ENCODE measurements around the gene KRT80. TPM values are rescaled to one million over a fixed set of nuclear protein-coding genes. Genes with fewer than 3 reads are reported as not detected.

The KRT80 gene
- total RNA-seq, 1 experiment from 2014 or later: 51.5 TPM

- Histone ChIP-seq H3K36me3 (ENCODE audit: control insufficient read depth, insufficient read depth, low read length) (no peaks in the 10 kb centered on the region), H3K27me3 (ENCODE audit: control insufficient read depth, insufficient read depth, low read length) (no peaks in the 10 kb centered on the region), H3K27ac (ENCODE audit: low read length) (0 out of 2 replicates have a peak overlapping the region, but pooled peaks have one; percentile 18), H3K4me3 (ENCODE audit: low read depth in 2 of 2, low read length in 2 of 2) (no peak overlapping the region), H3K4me1 (ENCODE audit: control insufficient read depth, insufficient read depth, low read length) (peaks cover 13% of the 10 kb centered on the region), H3K9me3 (ENCODE audit: control insufficient read depth, insufficient read depth, low read depth, low read length) (no peaks in the 10 kb centered on the region)
- POLR2A ChIA-PET: interaction anchor here (0.5 kb wide), 1 partner anchor 748 kb away, joined by 5 read pairs; no protein-coding TSS in a partner anchor
- TF ChIP-seq POLR2AphosphoS5 (IDR thresholded peaks at IDR 0.05; ENCODE audit: low read depth, low read length) (no peak), TCF7L2 (IDR thresholded peaks at IDR 0.05; ENCODE audit: low read depth, low read length) (no peak), REST (IDR thresholded peaks at IDR 0.05; ENCODE audit: insufficient read depth in 1 of 2, low read depth in 2 of 2, low read length in 1 of 2) (no peak), CTCF (IDR thresholded peaks at IDR 0.05) (no peak), SIN3A (IDR thresholded peaks at IDR 0.05; ENCODE audit: borderline replicate concordance, insufficient read depth, low read depth, low read length) (no peak)
- ATAC-seq (no peak), DNase-seq (ENCODE audit: low read depth, low spot score) (no peak)
- CTCF ChIA-PET: interaction anchor here (0.7 to 2.6 kb wide), 3 partner anchors 10 to 170 kb away, joined by 3 to 15 read pairs (median 8); no protein-coding TSS in a partner anchor
- no TSS peak for BruUV-seq (replicated peaks)
- in situ Hi-C loops (cut with HindIII; ENCODE audit: low pct_unique_long_range_greater_than_20kb, low sequenced_read_pairs): no loop called here
- intact Hi-C loops (cut with micrococcal nuclease; ENCODE audit: unreplicated experiment): loop anchor here (2.0 to 10.0 kb wide), 2 partner anchors 169 to 217 kb away; no protein-coding TSS in a partner anchor
These were observed 34.2 kb downstream of the KRT80 start for GRCh38 chr12:52157566-52158150.

- Histone ChIP-seq H3K27ac (ENCODE audit: low read length) (peak overlapping the region; percentile 18; the same call in 1 of the 2 replicates), H3K36me3 (ENCODE audit: control insufficient read depth, insufficient read depth, low read length) (no peaks in the 10 kb centered on the region), H3K9me3 (ENCODE audit: control insufficient read depth, insufficient read depth, low read depth, low read length) (no peaks in the 10 kb centered on the region), H3K4me3 (ENCODE audit: low read depth in 2 of 2, low read length in 2 of 2) (no peak overlapping the region), H3K27me3 (ENCODE audit: control insufficient read depth, insufficient read depth, low read length) (no peaks in the 10 kb centered on the region), H3K4me1 (ENCODE audit: control insufficient read depth, insufficient read depth, low read length) (peaks cover 15% of the 10 kb centered on the region)
- POLR2A ChIA-PET: interaction anchor here (0.5 kb wide), 1 partner anchor 748 kb away, joined by 5 read pairs; no protein-coding TSS in a partner anchor
- in situ Hi-C loops (cut with HindIII; ENCODE audit: low pct_unique_long_range_greater_than_20kb, low sequenced_read_pairs) (no loop called here), intact Hi-C loops (cut with micrococcal nuclease; ENCODE audit: unreplicated experiment) (loop anchor here (2.0 to 10.0 kb wide), 2 partner anchors 170 to 218 kb away; no protein-coding TSS in a partner anchor)
- TF ChIP-seq POLR2AphosphoS5 (IDR thresholded peaks at IDR 0.05; ENCODE audit: low read depth, low read length): no peak
- TF ChIP-seq CTCF (IDR thresholded peaks at IDR 0.05): peak; percentile 95
- TF ChIP-seq TCF7L2 (IDR thresholded peaks at IDR 0.05; ENCODE audit: low read depth, low read length): no peak
- TF ChIP-seq SIN3A (IDR thresholded peaks at IDR 0.05; ENCODE audit: borderline replicate concordance, insufficient read depth, low read depth, low read length): no peak
- peak; percentile 82 for ATAC-seq
- no TSS peak for BruUV-seq (replicated peaks)
- CTCF ChIA-PET: interaction anchor here (0.5 to 2.6 kb wide), 9 partner anchors 9 to 1206 kb away, joined by 3 to 15 read pairs (median 5); no protein-coding TSS in a partner anchor
- DNase-seq (ENCODE audit: low read depth, low spot score): no peak
These were observed 34.9 kb downstream of the KRT80 start for GRCh38 chr12:52156757-52157565.

Data from Panc1 (cell line).